GM18858 (cell line): Measurements from ENCODE around the gene TIMM8B.
"Not testable (repeated sequence)": the region's sequence is repeated elsewhere in the genome, so short reads cannot be mapped to it uniquely, and the experiment has no call there.

Experiments used
- ATAC-seq: cut with Tn5 transposase; IDR thresholded peaks from one replicate; pipeline ENCODE4 v1.9.1; 2021; ENCODE audit not compliant: unreplicated experiment

Gene TIMM8B

GRCh38 chr11:112082729-112083128, 3.8 kb downstream of the TIMM8B start:
- ATAC-seq, result no peak

GRCh38 chr11:112073941-112074811, 12.4 kb downstream of the TIMM8B start, which contains the start of the genes NKAPD1 and PIH1D2:
TSS of gene NKAPD1 (plus strand) at chr11:112074299. CDS start at chr11:112075575, 1,276 bp downstream.
TSS of gene PIH1D2 (minus strand) at chr11:112074017. CDS start at chr11:112073174, 843 bp downstream.
- ATAC-seq, result peak; percentile 68

DNA sequence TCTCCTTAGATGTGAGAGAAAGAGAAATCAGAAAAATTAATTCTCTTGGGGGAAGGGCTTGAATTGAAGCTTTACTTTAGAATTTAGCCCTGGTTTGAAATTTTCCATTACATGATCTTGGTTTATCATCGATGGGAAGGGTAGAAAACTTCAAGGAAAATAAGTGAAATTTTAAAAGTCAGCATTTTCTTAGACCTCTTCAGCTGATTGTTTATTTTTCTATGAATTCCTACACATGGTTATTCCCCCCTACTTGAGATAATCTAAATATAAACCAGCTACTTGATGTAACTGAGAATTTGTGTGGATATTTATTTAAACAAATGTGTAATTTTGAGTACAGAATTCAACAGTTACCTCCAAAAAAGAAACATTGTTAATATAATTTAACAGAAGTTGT, 23.6 kb downstream of the TIMM8B start:
- no peak for ATAC-seq

- ATAC-seq, result no peak
Observed at GRCh38 chr11:112058103-112058502, 28.5 kb downstream of the TIMM8B start.

DNA sequence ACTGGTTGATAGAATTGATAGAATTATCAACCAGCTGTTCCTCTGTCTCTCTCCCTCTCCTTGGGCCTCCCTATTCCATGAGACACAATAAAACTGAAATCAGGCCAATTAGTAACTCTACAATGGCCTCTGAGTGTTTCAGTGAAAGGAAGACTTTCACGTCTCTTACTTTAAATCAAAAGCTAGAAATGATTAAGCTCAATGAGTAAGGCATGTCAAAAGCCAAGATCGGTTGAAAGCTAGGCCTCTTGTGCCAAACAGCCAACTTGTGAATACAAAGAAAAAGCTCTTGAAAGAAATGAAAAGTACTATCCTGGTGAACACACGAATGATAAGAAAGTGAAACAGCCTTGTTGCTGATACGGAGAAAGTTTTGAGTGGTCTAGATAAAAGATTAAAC, 29.4 kb downstream of the TIMM8B start:
- ATAC-seq, result no peak

GRCh38 chr11:112051768-112052167, 34.8 kb downstream of the TIMM8B start:
- no peak for ATAC-seq

GRCh38 chr11:112050721-112051120, 35.8 kb downstream of the TIMM8B start:
- ATAC-seq, result peak; percentile 76

GRCh38 chr11:112049777-112050176, 36.8 kb downstream of the TIMM8B start:
- ATAC-seq, result no peak

DNA sequence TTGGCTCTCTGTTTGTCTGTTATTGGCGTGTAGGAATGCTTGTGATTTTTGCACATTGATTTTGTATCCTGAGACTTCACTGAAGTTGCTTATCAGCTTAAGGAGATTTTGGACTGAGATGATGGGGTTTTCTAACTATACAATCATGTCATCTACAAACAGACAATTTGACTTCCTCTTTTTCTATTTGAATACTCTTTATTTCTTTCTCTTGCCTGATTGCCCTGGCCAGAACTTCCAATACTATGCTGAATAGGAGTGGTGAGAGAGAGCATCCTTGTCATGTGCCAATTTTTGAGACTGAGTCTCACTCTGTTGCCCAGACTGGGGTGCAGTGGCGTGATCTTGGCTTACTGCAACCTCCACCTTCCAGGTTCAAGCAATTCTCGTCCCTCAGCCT, 38.3 kb downstream of the TIMM8B start:
- ATAC-seq, result not testable (repeated sequence)

- not testable (repeated sequence) for ATAC-seq
Observed at GRCh38 chr11:112046647-112047046, 39.9 kb downstream of the TIMM8B start.

GRCh38 chr11:112044961-112045360, 41.6 kb downstream of the TIMM8B start:
- no peak for ATAC-seq

GRCh38 chr11:112042961-112043304, 43.6 kb downstream of the TIMM8B start:
- ATAC-seq, result no peak

DNA sequence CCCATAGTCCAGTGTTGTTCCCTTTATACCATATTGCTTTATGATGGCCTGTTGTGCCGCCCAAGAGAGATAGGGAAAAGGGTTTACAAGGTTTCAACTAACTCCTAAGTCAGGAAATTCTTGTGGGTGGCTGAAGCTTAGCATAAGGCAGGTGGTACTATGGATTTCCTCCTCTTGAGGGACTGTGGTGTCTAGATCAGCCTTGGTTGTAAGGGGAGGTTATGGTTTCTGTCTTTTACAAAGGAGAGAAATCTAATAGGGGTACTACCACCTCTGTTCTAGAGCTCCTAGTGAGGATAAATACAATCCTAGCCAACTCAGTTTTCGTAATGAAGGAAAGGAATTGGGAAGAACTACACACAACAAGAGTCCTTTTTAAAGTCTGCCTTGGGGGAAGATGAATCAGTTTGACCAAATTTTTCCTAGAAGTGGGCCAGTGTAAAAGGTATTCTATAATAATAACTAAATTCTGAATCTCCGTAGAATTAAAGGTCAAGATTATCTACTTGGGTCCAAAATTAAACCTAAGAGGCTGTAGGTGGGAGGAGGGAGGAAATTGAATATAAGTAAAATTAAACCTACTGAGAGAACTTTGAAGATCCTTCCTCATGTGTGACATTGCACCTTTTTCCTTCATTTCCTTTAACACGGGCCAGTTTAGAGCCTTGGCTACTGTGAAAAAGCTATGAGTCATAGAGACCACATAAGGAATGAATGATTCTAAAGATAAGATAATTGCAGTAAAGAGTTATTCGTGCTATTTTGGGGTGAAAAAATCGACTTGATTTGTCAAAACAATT, 44.2 kb downstream of the TIMM8B start:
- no peak for ATAC-seq

GRCh38 chr11:112037527-112037926, 49.0 kb downstream of the TIMM8B start:
- ATAC-seq, result no peak
